ENCODE data around the gene DIAPH3. TPM values are rescaled to one million over a fixed set of nuclear protein-coding genes. Genes with fewer than 3 reads are reported as not detected.

The DIAPH3 gene
- total RNA-seq, 2 experiments from 2014 or later = 0.08 to 0.11 TPM

DNA sequence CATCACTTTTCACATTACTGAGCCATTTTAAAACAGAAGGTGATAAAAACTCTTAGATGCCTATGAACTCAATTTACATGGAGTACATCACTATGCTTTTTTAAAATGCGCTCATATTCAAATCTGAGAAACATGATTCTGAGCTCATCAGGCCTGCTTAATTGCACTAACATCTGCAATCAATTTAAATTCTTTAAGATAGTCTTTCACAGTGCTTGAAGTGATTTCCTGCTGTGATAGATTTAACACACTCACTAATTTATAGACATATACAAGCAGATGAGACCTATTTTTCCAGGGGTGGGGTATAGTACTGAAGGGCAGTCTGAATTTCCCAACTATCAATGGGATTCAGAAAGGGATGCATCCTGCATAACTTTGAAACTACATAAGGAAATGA lies 82.9 kb downstream of the DIAPH3 start:
- H3K36me3 Mint-ChIP-seq (ENCODE audit: low read depth) = no peaks in the 10 kb centered on the region
- H3K36me3 ChIP-seq (ENCODE audit: insufficient read depth, low read length) = no peaks in the 10 kb centered on the region
- POLR2A ChIA-PET = no interaction called here

DNA sequence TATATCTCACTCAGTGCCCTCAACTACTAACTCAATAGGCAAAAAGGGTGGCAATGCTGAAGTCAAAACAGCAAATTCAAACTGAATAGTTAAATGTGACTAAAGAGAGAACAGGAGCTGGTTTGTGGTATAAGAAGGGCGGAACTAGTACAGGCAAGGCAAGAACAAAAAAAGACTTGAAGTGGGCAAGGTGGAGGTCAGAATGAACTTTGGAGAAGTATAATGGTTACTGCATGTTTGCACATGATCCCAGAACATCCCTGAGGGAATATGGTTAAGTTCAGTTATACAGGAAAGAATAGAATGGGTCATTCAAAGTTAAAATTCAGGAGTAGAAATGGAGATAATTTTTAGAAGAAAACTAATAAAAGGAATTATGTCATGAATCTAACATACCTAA lies 85.5 kb downstream of the DIAPH3 start:
- ChIA-PET CTCF (no interaction called here), POLR2A (interaction anchor here (0.5 kb wide), 1 partner anchor 375 kb away, joined by 3 read pairs; no protein-coding TSS in a partner anchor)
- Histone ChIP-seq H3K27ac (ENCODE audit: low read depth in 1 of 2, low read length in 2 of 2) (no peak overlapping the region), H3K27me3 (ENCODE audit: control insufficient read depth in 1 of 2, insufficient read depth in 2 of 2, low read length in 2 of 2) (no peaks in the 10 kb centered on the region), H3K4me3 (ENCODE audit: low read length) (no peak overlapping the region), H3K36me3 (ENCODE audit: insufficient read depth, low read length) (no peaks in the 10 kb centered on the region), H3K4me1 (ENCODE audit: insufficient read depth, low read length) (no peaks in the 10 kb centered on the region), H3K9me3 (ENCODE audit: control insufficient read depth in 1 of 2, insufficient read depth in 1 of 2, low read length in 2 of 2) (no peaks in the 10 kb centered on the region)
- DNase-seq (no peak), ATAC-seq (ENCODE audit: poor library complexity) (no peak)
- H3K27ac Mint-ChIP-seq = no peak overlapping the region
- no peaks in the 10 kb centered on the region for H3K27me3 Mint-ChIP-seq
- H3K4me3 Mint-ChIP-seq = no peak overlapping the region
- no peaks in the 10 kb centered on the region for H3K4me1 Mint-ChIP-seq (ENCODE audit: low read depth)
- no peaks in the 10 kb centered on the region for H3K36me3 Mint-ChIP-seq (ENCODE audit: low read depth)
- TF ChIP-seq, protein P1, sequence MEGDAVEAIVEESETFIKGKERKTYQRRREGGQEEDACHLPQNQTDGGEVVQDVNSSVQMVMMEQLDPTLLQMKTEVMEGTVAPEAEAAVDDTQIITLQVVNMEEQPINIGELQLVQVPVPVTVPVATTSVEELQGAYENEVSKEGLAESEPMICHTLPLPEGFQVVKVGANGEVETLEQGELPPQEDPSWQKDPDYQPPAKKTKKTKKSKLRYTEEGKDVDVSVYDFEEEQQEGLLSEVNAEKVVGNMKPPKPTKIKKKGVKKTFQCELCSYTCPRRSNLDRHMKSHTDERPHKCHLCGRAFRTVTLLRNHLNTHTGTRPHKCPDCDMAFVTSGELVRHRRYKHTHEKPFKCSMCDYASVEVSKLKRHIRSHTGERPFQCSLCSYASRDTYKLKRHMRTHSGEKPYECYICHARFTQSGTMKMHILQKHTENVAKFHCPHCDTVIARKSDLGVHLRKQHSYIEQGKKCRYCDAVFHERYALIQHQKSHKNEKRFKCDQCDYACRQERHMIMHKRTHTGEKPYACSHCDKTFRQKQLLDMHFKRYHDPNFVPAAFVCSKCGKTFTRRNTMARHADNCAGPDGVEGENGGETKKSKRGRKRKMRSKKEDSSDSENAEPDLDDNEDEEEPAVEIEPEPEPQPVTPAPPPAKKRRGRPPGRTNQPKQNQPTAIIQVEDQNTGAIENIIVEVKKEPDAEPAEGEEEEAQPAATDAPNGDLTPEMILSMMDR (IDR thresholded peaks at IDR 0.05) = no peak
- intact Hi-C loops (cut with DNase I, micrococcal nuclease) = no loop called here
- peaks cover 4% of the 10 kb centered on the region for H3K9me3 Mint-ChIP-seq

More for the DNA sequence above, 82.9 kb downstream of the DIAPH3 start:
- no peaks in the 10 kb centered on the region for H3K4me1 ChIP-seq (ENCODE audit: insufficient read depth, low read length)
- CTCF ChIA-PET = no interaction called here
- H3K27ac Mint-ChIP-seq = no peak overlapping the region
- TF ChIP-seq, protein P1 (IDR thresholded peaks at IDR 0.05) = no peak
- no peaks in the 10 kb centered on the region for H3K9me3 ChIP-seq (ENCODE audit: control insufficient read depth in 1 of 2, insufficient read depth in 1 of 2, low read length in 2 of 2)
- H3K27me3 Mint-ChIP-seq = no peaks in the 10 kb centered on the region
- intact Hi-C loops (cut with DNase I, micrococcal nuclease) = no loop called here
- no peak overlapping the region for H3K4me3 Mint-ChIP-seq
- H3K4me3 ChIP-seq (ENCODE audit: low read length) = no peak overlapping the region
- no peaks in the 10 kb centered on the region for H3K4me1 Mint-ChIP-seq (ENCODE audit: low read depth)
- H3K27ac ChIP-seq (ENCODE audit: low read depth in 1 of 2, low read length in 2 of 2) = no peak overlapping the region
- H3K9me3 Mint-ChIP-seq = peaks cover 4% of the 10 kb centered on the region
- no peaks in the 10 kb centered on the region for H3K27me3 ChIP-seq (ENCODE audit: control insufficient read depth in 1 of 2, insufficient read depth in 2 of 2, low read length in 2 of 2)
- DNase-seq (no peak), ATAC-seq (ENCODE audit: poor library complexity) (no peak)

DNA sequence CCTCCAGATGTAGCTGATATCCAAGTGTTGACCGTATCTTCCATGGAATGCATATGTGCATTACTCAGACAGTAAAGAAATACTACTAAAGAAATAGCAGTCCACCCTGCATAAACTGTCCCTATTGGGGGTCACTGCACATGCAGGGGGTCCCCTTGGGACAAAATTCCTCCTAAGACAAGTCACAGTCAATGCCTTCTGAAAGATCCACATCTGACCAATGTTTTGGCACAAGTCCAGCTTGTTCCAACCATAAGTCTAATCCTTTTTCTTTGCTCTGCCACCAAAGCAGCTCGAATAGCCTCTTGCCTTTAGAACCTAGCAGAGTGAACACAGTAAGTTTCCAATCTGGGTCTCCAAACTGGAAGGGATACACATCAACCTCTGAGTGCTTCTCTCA lies 87.9 kb downstream of the DIAPH3 start:
- no peaks in the 10 kb centered on the region for H3K4me1 ChIP-seq (ENCODE audit: insufficient read depth, low read length)
- no peaks in the 10 kb centered on the region for H3K4me1 Mint-ChIP-seq (ENCODE audit: low read depth)
- no peak overlapping the region for H3K27ac Mint-ChIP-seq
- no peaks in the 10 kb centered on the region for H3K36me3 ChIP-seq (ENCODE audit: insufficient read depth, low read length)
- ChIA-PET POLR2A (no interaction called here), CTCF (no interaction called here)
- H3K36me3 Mint-ChIP-seq (ENCODE audit: low read depth) = no peaks in the 10 kb centered on the region
- no peaks in the 10 kb centered on the region for H3K27me3 ChIP-seq (ENCODE audit: control insufficient read depth in 1 of 2, insufficient read depth in 2 of 2, low read length in 2 of 2)
- DNase-seq (no peak), ATAC-seq (ENCODE audit: poor library complexity) (no peak)
- no peaks in the 10 kb centered on the region for H3K9me3 Mint-ChIP-seq
- H3K27me3 Mint-ChIP-seq = no peaks in the 10 kb centered on the region
- no peak overlapping the region for H3K27ac ChIP-seq (ENCODE audit: low read depth in 1 of 2, low read length in 2 of 2)
- H3K4me3 ChIP-seq (ENCODE audit: low read length) = no peak overlapping the region
- intact Hi-C loops (cut with DNase I, micrococcal nuclease) = no loop called here
- H3K4me3 Mint-ChIP-seq = no peak overlapping the region
- H3K9me3 ChIP-seq (ENCODE audit: control insufficient read depth in 1 of 2, insufficient read depth in 1 of 2, low read length in 2 of 2) = no peaks in the 10 kb centered on the region
- TF ChIP-seq, protein P1 (IDR thresholded peaks at IDR 0.05) = no peak

Data from CD4-positive, alpha-beta T cell (primary cell).